Panc1 (cell line): ENCODE measurements around the gene ADSS2. TPM values are rescaled to one million over a fixed set of nuclear protein-coding genes. Genes with fewer than 3 reads are reported as not detected.

Experiments
- ATAC-seq: fragments of 200-7000 bp; cut with Tn5 transposase; 2 replicates; pipeline ENCODE4 v1.9.1; 2020; ENCODE audit warnings: mild to moderate bottlenecking, moderate library complexity
- BruUV-seq: library from RNA; stranded (reverse); fragments of 400-500 nt; replicated peaks from 2 replicates; lab custom pipeline; 2021; lab: Mats Ljungman, UMichigan
- CTCF ChIA-PET: fragments of 300-600 bp; sonication (Branson Sonifier 250); formaldehyde crosslinking; loops from one replicate; lab custom pipeline; 2022; ENCODE audit warnings: antibody characterized with exemption; lab: Charles Lee
- POLR2A ChIA-PET: fragments of 300-600 bp; sonication (Branson Sonifier 250); formaldehyde crosslinking; loops from one replicate; lab custom pipeline; 2022; ENCODE audit warnings: antibody characterized with exemption; lab: Charles Lee
- DNase-seq: peaks from one replicate; pipeline ENCODE4 v3.0.0-alpha.2; 2010; ENCODE audit warnings: low read depth, low spot score
- H3K27ac ChIP-seq: 2 replicates; pipeline ENCODE4 v1.5.1; 2011; ENCODE audit warnings: mild to moderate bottlenecking, low read length, inconsistent platforms
- H3K27me3 ChIP-seq: fragments of 200-500 bp; sonication (Bioruptor generic); 2 replicates; pipeline ENCODE4 v1.6.0; 2014; ENCODE audit warnings: low read length, inconsistent platforms; ENCODE audit not compliant: control insufficient read depth, insufficient read depth
- H3K36me3 ChIP-seq: fragments of 200-500 bp; sonication (Bioruptor generic); 2 replicates; pipeline ENCODE4 v1.5.1; 2014; ENCODE audit warnings: inconsistent platforms, mild to moderate bottlenecking, low read length, moderate library complexity; ENCODE audit not compliant: control insufficient read depth, insufficient read depth
- H3K4me1 ChIP-seq: 2 replicates; pipeline ENCODE4 v1.5.1; 2011; ENCODE audit warnings: inconsistent platforms, mild to moderate bottlenecking, low read length, moderate library complexity; ENCODE audit not compliant: control insufficient read depth, insufficient read depth
- H3K4me3 ChIP-seq, 2 experiments: 2 replicates each; pipeline ENCODE4 v1.5.1; 2011 to 2012; ENCODE audit warnings: low read depth in 2 of 2, low read length in 2 of 2, mild to moderate bottlenecking in 2 of 2, inconsistent platforms in 1 of 2, moderate library complexity in 1 of 2
- H3K9me3 ChIP-seq: fragments of 200-500 bp; sonication (Bioruptor generic); 2 replicates; pipeline ENCODE4 v1.5.1; 2014; ENCODE audit warnings: low read depth, mild to moderate bottlenecking, inconsistent platforms, low read length, moderate library complexity; ENCODE audit not compliant: control insufficient read depth, insufficient read depth
- POLR2AphosphoS5 ChIP-seq: IDR thresholded peaks from 2 replicates; pipeline ENCODE4 v1.6.1; 2012; ENCODE audit warnings: mild to moderate bottlenecking, low read depth, low read length, moderate library complexity
- SIN3A ChIP-seq: IDR thresholded peaks from 2 replicates; pipeline ENCODE4 v1.6.1; 2012; ENCODE audit warnings: low read depth, mild to moderate bottlenecking, low read length, moderate library complexity, borderline replicate concordance; ENCODE audit not compliant: insufficient read depth
- TCF7L2 ChIP-seq: IDR thresholded peaks from 2 replicates; pipeline ENCODE4 v1.6.1; 2011; ENCODE audit warnings: mild to moderate bottlenecking, low read depth, low read length, inconsistent platforms
- in situ Hi-C: cut with HindIII; loops from 2 replicates; pipeline ENCODE4 v1.10.0; 2016; ENCODE audit warnings: low sequenced_read_pairs, low pct_unique_long_range_greater_than_20kb
- intact Hi-C: fragments of 100-400 bp; cut with micrococcal nuclease; formaldehyde crosslinking; loops from one replicate; pipeline ENCODE4 v1.10.0; 2022; ENCODE audit not compliant: unreplicated experiment
- total RNA-seq: library from RNA; stranded (reverse); gene quantifications from one replicate; pipeline ENCODE4 v1.2.1, GENCODE V29; 2021; ENCODE audit not compliant: unreplicated experiment
- TF ChIP-seq, protein P1 (sequence below): fragments of 450-650 bp; IDR thresholded peaks from 2 replicates; pipeline ENCODE4 v1.5.1; 2017; ENCODE audit warnings: mild to moderate bottlenecking
- TF ChIP-seq, protein P2 (sequence below), 2 experiments: IDR thresholded peaks; 2 replicates each; pipeline ENCODE4 v1.6.1; 2011 to 2012; ENCODE audit warnings: low read depth in 2 of 2, control low read depth in 1 of 2, low read length in 1 of 2, mild to moderate bottlenecking in 1 of 2, moderate library complexity in 1 of 2; ENCODE audit not compliant: insufficient read depth in 1 of 2

The ADSS2 gene
- total RNA-seq, 1 experiment from 2014 or later, result 42.2 TPM

DNA sequence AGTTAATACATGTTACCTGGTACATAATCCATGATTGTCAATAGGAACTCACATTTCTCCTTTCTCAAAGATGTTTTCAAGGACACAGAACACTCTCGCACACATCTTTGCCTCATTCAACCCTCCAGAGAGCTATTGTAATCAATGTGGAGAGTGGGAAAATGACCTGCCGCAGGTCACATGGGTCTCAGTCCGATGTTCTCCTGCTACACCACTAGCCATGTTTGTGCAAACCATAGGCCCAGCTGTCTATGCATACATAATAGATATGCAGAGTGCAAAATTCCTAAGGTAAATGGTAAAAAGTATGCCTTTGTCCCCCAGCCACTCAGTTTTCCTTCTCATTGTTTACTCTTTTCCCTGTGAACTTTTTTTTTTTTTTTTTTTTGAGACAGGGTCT, 89.2 kb downstream of the ADSS2 start:
- Histone ChIP-seq H3K36me3 (no peaks in the 10 kb centered on the region), H3K4me1 (no peaks in the 10 kb centered on the region), H3K27ac (no peak overlapping the region), H3K4me3 (no peak overlapping the region), H3K9me3 (no peaks in the 10 kb centered on the region), H3K27me3 (no peaks in the 10 kb centered on the region)
- intact Hi-C loops (no loop called here), in situ Hi-C loops (no loop called here)
- DNase-seq, result no peak
- no peak for ATAC-seq
- TF ChIP-seq SIN3A (no peak), POLR2AphosphoS5 (no peak), TCF7L2 (no peak)
- POLR2A ChIA-PET, result interaction anchor here (0.7 kb wide), 1 partner anchor 646 kb away, joined by 4 read pairs; no protein-coding TSS in a partner anchor
- no TSS peak for BruUV-seq
- CTCF ChIA-PET, result no interaction called here

DNA sequence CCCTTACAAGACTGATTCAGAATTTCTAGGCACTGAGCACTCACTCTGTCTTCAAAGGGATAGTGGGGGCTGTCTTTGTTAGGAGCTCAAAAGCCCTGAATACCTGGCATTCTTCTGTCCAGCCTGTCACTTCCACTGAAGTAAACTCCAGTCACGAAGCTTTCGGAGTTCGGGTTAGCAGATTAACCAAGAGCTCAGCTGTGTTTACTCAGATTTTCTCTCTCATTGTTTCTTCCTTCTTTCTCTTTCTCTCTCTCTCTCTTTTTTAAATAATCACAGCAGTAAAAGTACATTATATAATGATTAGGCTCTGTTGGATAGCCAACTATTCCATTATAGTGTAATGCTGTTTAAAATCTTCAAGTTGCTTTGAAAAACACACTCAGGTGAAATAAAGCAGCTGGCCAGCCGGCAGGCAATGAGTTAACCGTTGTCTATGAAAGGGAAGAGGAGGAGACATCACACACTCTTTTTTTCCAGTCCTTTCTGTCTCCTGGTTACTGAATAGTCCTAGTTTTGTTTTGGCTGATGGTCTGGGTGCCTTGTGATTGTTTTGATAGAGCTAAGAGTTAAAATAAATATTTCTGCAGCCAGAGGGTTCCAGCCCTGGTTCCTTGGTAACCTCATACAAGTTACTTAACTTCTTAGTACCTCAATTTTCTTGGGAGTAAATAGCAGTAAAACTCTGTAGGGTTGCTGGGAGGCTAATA, 89.8 kb downstream of the ADSS2 start:
- H3K4me1 ChIP-seq, result no peaks in the 10 kb centered on the region
- H3K9me3 ChIP-seq, result no peaks in the 10 kb centered on the region
- TF ChIP-seq, protein P1, sequence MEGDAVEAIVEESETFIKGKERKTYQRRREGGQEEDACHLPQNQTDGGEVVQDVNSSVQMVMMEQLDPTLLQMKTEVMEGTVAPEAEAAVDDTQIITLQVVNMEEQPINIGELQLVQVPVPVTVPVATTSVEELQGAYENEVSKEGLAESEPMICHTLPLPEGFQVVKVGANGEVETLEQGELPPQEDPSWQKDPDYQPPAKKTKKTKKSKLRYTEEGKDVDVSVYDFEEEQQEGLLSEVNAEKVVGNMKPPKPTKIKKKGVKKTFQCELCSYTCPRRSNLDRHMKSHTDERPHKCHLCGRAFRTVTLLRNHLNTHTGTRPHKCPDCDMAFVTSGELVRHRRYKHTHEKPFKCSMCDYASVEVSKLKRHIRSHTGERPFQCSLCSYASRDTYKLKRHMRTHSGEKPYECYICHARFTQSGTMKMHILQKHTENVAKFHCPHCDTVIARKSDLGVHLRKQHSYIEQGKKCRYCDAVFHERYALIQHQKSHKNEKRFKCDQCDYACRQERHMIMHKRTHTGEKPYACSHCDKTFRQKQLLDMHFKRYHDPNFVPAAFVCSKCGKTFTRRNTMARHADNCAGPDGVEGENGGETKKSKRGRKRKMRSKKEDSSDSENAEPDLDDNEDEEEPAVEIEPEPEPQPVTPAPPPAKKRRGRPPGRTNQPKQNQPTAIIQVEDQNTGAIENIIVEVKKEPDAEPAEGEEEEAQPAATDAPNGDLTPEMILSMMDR, result no peak
- TF ChIP-seq, protein P2, sequence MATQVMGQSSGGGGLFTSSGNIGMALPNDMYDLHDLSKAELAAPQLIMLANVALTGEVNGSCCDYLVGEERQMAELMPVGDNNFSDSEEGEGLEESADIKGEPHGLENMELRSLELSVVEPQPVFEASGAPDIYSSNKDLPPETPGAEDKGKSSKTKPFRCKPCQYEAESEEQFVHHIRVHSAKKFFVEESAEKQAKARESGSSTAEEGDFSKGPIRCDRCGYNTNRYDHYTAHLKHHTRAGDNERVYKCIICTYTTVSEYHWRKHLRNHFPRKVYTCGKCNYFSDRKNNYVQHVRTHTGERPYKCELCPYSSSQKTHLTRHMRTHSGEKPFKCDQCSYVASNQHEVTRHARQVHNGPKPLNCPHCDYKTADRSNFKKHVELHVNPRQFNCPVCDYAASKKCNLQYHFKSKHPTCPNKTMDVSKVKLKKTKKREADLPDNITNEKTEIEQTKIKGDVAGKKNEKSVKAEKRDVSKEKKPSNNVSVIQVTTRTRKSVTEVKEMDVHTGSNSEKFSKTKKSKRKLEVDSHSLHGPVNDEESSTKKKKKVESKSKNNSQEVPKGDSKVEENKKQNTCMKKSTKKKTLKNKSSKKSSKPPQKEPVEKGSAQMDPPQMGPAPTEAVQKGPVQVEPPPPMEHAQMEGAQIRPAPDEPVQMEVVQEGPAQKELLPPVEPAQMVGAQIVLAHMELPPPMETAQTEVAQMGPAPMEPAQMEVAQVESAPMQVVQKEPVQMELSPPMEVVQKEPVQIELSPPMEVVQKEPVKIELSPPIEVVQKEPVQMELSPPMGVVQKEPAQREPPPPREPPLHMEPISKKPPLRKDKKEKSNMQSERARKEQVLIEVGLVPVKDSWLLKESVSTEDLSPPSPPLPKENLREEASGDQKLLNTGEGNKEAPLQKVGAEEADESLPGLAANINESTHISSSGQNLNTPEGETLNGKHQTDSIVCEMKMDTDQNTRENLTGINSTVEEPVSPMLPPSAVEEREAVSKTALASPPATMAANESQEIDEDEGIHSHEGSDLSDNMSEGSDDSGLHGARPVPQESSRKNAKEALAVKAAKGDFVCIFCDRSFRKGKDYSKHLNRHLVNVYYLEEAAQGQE (IDR thresholded peaks at IDR 0.05; ENCODE audit: insufficient read depth in 1 of 2, low read depth in 2 of 2, low read length in 1 of 2), result no peak
- no peak for TF ChIP-seq POLR2AphosphoS5
- ChIA-PET CTCF (no interaction called here), POLR2A (interaction anchor here (0.7 kb wide), 1 partner anchor 646 kb away, joined by 4 read pairs; no protein-coding TSS in a partner anchor)
- H3K36me3 ChIP-seq, result no peaks in the 10 kb centered on the region
- intact Hi-C loops, result no loop called here
- no peak for ATAC-seq
- no peak overlapping the region for H3K4me3 ChIP-seq
- in situ Hi-C loops, result no loop called here
- no TSS peak for BruUV-seq
- no peak overlapping the region for H3K27ac ChIP-seq
- no peaks in the 10 kb centered on the region for H3K27me3 ChIP-seq
- no peak for DNase-seq

Other genes starting within 250 kb of the ADSS2 start
- gene CATSPERE, start 9.4 kb upstream of the ADSS2 start, total RNA-seq, result 0.31 TPM
- gene DESI2, start 201.2 kb upstream of the ADSS2 start, total RNA-seq, result 53.9 TPM